Activated naive CD4-positive, alpha-beta T cell (primary cell): ENCODE results near the gene PACS1.

Experiments
- DNase-seq, 4 experiments: peaks; one replicate each; lab custom pipeline; 2025; lab: John Stamatoyannopoulos, UW

PACS1 gene

GRCh38 chr11:66224226-66224855 is 154.3 kb downstream of the PACS1 start:
- no peak for DNase-seq

GRCh38 chr11:66225066-66225465 is 155.0 kb downstream of the PACS1 start:
- DNase-seq, result no peak

- no peak for DNase-seq
Observed at GRCh38 chr11:66226101-66226500, 156.0 kb downstream of the PACS1 start.

- no peak for DNase-seq
Observed at GRCh38 chr11:66227700-66228099, 157.6 kb downstream of the PACS1 start.

GRCh38 chr11:66228521-66228920 is 158.4 kb downstream of the PACS1 start:
- DNase-seq, result no peak

- DNase-seq, result no peak
Observed at GRCh38 chr11:66230156-66230555, 160.1 kb downstream of the PACS1 start.

GRCh38 chr11:66230978-66231377 is 160.9 kb downstream of the PACS1 start:
- no peak for DNase-seq

- no peak for DNase-seq
Observed at GRCh38 chr11:66231561-66231960, 161.5 kb downstream of the PACS1 start.

- DNase-seq, result no peak
Observed at GRCh38 chr11:66232769-66233168, 162.7 kb downstream of the PACS1 start.

- DNase-seq, result no peak
Observed at GRCh38 chr11:66233301-66233700, 163.2 kb downstream of the PACS1 start.

GRCh38 chr11:66235141-66235540 is 165.1 kb downstream of the PACS1 start:
- no peak for DNase-seq

- DNase-seq, result no peak
Observed at GRCh38 chr11:66237867-66238266, 167.8 kb downstream of the PACS1 start.

GRCh38 chr11:66238786-66239413 is 168.8 kb downstream of the PACS1 start:
- DNase-seq, result no peak

GRCh38 chr11:66239511-66239910 is 169.4 kb downstream of the PACS1 start:
- no peak for DNase-seq

GRCh38 chr11:66239998-66240780 is 170.1 kb downstream of the PACS1 start:
- DNase-seq, result no peak

- DNase-seq, result no peak
Observed at GRCh38 chr11:66240781-66241136, 170.7 kb downstream of the PACS1 start.

- DNase-seq, result no peak
Observed at GRCh38 chr11:66242095-66242765, 172.2 kb downstream of the PACS1 start.

- DNase-seq, result no peak
Observed at GRCh38 chr11:66243782-66244535, 173.9 kb downstream of the PACS1 start.

GRCh38 chr11:66247295-66247694 is 177.2 kb downstream of the PACS1 start:
- DNase-seq, result no peak

- no peak for DNase-seq
Observed at GRCh38 chr11:66247801-66248200, 177.7 kb downstream of the PACS1 start.

GRCh38 chr11:66248903-66249302 is 178.8 kb downstream of the PACS1 start:
- DNase-seq, result no peak

- DNase-seq, result no peak
Observed at GRCh38 chr11:66251809-66252208, 181.7 kb downstream of the PACS1 start.
